ENCODE measurements around the gene SELPLG. TPM values are rescaled to one million over a fixed set of nuclear protein-coding genes. Genes with fewer than 3 reads are reported as not detected.
A peak's percentile ranks its signal among the peaks of the same experiment; 100 is the strongest.
"Not testable (repeated sequence)": the region's sequence is repeated elsewhere in the genome, so short reads cannot be mapped to it uniquely, and the experiment has no call there.

The SELPLG gene
- total and polyA plus RNA-seq, 11 donors, result 1.0 to 26.7 (median 4.0) TPM

DNA sequence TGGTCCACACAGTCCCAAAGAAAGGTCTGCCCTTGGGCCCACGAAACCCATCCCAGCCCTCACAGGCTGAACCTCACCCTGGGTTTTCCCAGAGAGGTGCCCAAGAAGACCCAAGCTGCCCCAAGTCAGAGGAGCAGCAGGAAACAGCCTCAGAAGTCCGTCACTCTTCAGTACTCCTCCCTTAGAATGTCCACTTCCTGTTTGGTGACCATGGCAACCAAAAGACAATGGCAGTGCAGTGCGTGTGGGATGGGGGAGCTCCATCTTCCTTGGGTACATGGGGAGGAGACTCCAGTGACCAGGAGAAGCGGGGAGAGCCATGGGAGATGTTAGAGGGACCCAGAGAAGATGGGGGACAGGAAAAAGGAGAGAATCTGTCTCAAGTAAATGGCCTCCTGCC is 11.3 kb downstream of the SELPLG start:
- ATAC-seq, result peak in 3 of 4 donors; percentile 63 to 86 (median 73)
- peaks cover 0 to 71% (median 13%) of the 10 kb centered on the region in 12 donors for H3K4me1 ChIP-seq
- intact Hi-C loops (cut with DNase I), result no loop called here
- no peak for TF ChIP-seq POLR2A (IDR thresholded peaks at IDR 0.05)
- TF ChIP-seq, protein P1, sequence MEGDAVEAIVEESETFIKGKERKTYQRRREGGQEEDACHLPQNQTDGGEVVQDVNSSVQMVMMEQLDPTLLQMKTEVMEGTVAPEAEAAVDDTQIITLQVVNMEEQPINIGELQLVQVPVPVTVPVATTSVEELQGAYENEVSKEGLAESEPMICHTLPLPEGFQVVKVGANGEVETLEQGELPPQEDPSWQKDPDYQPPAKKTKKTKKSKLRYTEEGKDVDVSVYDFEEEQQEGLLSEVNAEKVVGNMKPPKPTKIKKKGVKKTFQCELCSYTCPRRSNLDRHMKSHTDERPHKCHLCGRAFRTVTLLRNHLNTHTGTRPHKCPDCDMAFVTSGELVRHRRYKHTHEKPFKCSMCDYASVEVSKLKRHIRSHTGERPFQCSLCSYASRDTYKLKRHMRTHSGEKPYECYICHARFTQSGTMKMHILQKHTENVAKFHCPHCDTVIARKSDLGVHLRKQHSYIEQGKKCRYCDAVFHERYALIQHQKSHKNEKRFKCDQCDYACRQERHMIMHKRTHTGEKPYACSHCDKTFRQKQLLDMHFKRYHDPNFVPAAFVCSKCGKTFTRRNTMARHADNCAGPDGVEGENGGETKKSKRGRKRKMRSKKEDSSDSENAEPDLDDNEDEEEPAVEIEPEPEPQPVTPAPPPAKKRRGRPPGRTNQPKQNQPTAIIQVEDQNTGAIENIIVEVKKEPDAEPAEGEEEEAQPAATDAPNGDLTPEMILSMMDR (IDR thresholded peaks at IDR 0.05), result no peak
- no peak overlapping the region for H3K4me3 ChIP-seq
- peak in 3 of 5 donors; percentile 47 to 66 (median 52) for DNase-seq
- no peaks in the 10 kb centered on the region for H3K9me3 ChIP-seq
- 52 to 70% (median 59%) methylated on average over 3 to 4 of the region's 4 CpGs for WGBS, 4 donors
- H3K36me3 ChIP-seq, result peaks cover 0 to 31% (median 0%) of the 10 kb centered on the region in 9 donors
- H3K27me3 ChIP-seq, result no peaks in the 10 kb centered on the region
- peak overlapping the region in 10 of 12 donors; percentile 13 to 80 (median 41) for H3K27ac ChIP-seq

DNA sequence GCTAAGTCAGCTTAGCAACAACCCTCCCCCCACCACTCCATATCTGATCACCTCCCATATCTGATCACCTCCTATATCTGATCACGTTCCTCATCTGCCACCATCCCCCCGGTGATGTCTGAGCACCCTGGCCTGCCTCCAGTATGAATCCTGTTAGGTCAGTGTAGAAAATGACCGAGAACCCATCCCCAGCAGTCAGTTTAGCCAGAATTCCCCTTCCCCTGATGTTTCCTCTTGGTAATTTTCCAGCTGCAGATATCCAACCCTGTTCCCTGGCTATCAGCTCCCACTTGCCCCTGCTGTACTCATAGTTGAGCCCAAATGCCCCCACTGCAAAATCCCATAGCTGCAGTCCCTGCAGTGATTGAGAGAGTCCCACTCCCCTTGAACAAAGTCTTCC is 12.5 kb downstream of the SELPLG start:
- peaks cover 0 to 1% (median 0%) of the 10 kb centered on the region in 12 donors for H3K9me3 ChIP-seq
- intact Hi-C loops (cut with DNase I), result no loop called here
- no peak for ATAC-seq
- peaks cover 0 to 24% (median 0%) of the 10 kb centered on the region in 9 donors for H3K36me3 ChIP-seq
- peaks cover 0 to 71% (median 13%) of the 10 kb centered on the region in 12 donors for H3K4me1 ChIP-seq
- no peaks in the 10 kb centered on the region for H3K27me3 ChIP-seq
- H3K27ac ChIP-seq, result no peak overlapping the region
- TF ChIP-seq, protein P1 (IDR thresholded peaks at IDR 0.05), result no peak
- no peak for TF ChIP-seq POLR2A (IDR thresholded peaks at IDR 0.05)
- no peak for DNase-seq
- no peak overlapping the region for H3K4me3 ChIP-seq
- WGBS, 4 donors, result 52 to 71% (median 57%) methylated on average over 3 of the region's 3 CpGs

DNA sequence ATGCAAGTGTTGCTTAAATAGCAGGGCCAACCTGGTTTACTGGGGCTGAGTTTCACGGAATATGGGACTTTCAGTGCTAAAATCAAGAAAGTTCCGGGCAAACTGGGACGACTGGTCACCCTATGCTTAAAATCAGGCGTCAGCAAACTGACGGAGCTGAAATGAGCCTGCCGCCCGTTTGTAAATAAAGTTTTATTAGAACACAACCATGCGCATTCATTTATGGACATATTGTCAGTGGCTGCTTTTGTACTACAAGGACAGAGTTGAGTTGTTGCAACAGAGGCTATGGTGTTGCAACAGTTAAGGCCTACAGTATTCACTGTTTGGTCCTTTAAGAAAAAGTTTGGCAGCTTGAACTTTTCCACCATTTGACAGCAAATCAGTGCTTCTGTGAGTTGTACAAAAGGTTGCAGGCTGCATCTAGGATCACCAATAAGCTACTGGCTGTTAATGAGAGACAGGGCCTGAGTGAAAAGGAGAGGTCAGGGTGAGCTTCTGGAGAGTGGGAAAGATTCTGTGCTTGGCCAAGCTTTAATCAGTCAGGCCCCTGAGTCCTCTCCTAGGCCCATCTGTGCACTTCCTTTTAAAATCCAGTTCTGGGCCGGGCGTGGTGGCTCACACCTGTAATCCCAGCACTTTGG is 13.3 kb downstream of the SELPLG start:
- H3K27me3 ChIP-seq, result no peaks in the 10 kb centered on the region
- peaks cover 0 to 63% (median 13%) of the 10 kb centered on the region in 12 donors for H3K4me1 ChIP-seq
- ATAC-seq (no peak), DNase-seq (peak in 1 of 5 donors; percentile 7)
- H3K9me3 ChIP-seq, result peaks cover 0 to 9% (median 0%) of the 10 kb centered on the region in 12 donors
- no peak for TF ChIP-seq POLR2A (IDR thresholded peaks at IDR 0.05)
- TF ChIP-seq, protein P1 (IDR thresholded peaks at IDR 0.05), result no peak
- H3K36me3 ChIP-seq, result peaks cover 0 to 24% (median 0%) of the 10 kb centered on the region in 9 donors
- intact Hi-C loops (cut with DNase I), result no loop called here
- H3K4me3 ChIP-seq, result no peak overlapping the region
- H3K27ac ChIP-seq, result peak overlapping the region in 1 of 12 donors; percentile 42
- WGBS, 4 donors, result 92 to 98% (median 96%) methylated on average over 10 of the region's 10 CpGs

- peak in 1 of 5 donors; percentile 2 for DNase-seq
- 86 to 91% (median 88%) methylated on average over 14 of the region's 14 CpGs for WGBS, 4 donors
- peaks cover 0 to 10% (median 0%) of the 10 kb centered on the region in 12 donors for H3K9me3 ChIP-seq
- no peak for TF ChIP-seq POLR2A (IDR thresholded peaks at IDR 0.05)
- TF ChIP-seq, protein P1 (IDR thresholded peaks at IDR 0.05), result no peak
- peaks cover 0 to 24% (median 0%) of the 10 kb centered on the region in 9 donors for H3K36me3 ChIP-seq
- H3K4me1 ChIP-seq, result peaks cover 0 to 59% (median 13%) of the 10 kb centered on the region in 12 donors
- H3K27me3 ChIP-seq, result no peaks in the 10 kb centered on the region
- intact Hi-C loops (cut with DNase I), result loop anchor here in 6 of 10 donors (1.0 to 5.0 kb wide), 9 partner anchors 49 to 702 kb away; partner anchors contain the start of genes ALKBH2 (in 1 of the 6), ISCU (in 1 of the 6) and SART3 (in 1 of the 6)
- no peak for ATAC-seq
- H3K27ac ChIP-seq, result no peak overlapping the region
- H3K4me3 ChIP-seq, result no peak overlapping the region
Observed at GRCh38 chr12:108619369-108620160, 14.1 kb downstream of the SELPLG start.

- H3K36me3 ChIP-seq, result peaks cover 0 to 20% (median 0%) of the 10 kb centered on the region in 9 donors
- not testable (repeated sequence) for H3K27ac ChIP-seq, H3K4me3 ChIP-seq, H3K27me3 ChIP-seq, ATAC-seq
- H3K9me3 ChIP-seq, result peaks cover 0 to 10% (median 0%) of the 10 kb centered on the region in 12 donors
- intact Hi-C loops (cut with DNase I), result loop anchor here in 9 of 10 donors (1.0 to 5.0 kb wide), 12 partner anchors 48 to 702 kb away; partner anchors contain the start of genes ALKBH2 (in 1 of the 9), ISCU (in 1 of the 9) and SART3 (in 1 of the 9)
- WGBS, 4 donors, result 80 to 94% (median 88%) methylated on average over 4 of the region's 4 CpGs
- peaks cover 0 to 61% (median 13%) of the 10 kb centered on the region in 12 donors for H3K4me1 ChIP-seq
- DNase-seq, result peak in 1 of 5 donors; percentile 6
Observed at GRCh38 chr12:108618953-108619274, 14.8 kb downstream of the SELPLG start.
